GM10248 (cell line): ENCODE measurements around the gene LRP8.
A peak's percentile ranks its signal among the peaks of the same experiment; 100 is the strongest.

Experiments used
- CTCF ChIA-PET: fragments of 300-600 bp; sonication (Branson Sonifier 250); formaldehyde crosslinking; extraction: SDS; loops from one replicate; lab custom pipeline; 2021; ENCODE audit warnings: antibody characterized with exemption; lab: Yijun Ruan, JAX
- POLR2A ChIA-PET: fragments of 350-650 bp; sonication (Branson Sonifier 250); formaldehyde crosslinking; extraction: SDS; loops from one replicate; lab custom pipeline; 2020; ENCODE audit warnings: antibody characterized with exemption; lab: Yijun Ruan, JAX
- DNase-seq: peaks from one replicate; pipeline ENCODE4 v3.0.0; 2012; ENCODE audit errors: extremely low spot score
- CTCF ChIP-seq: IDR thresholded peaks from 2 replicates; pipeline ENCODE4 v1.5.1; 2012; ENCODE audit warnings: mild to moderate bottlenecking, low read depth; ENCODE audit errors: extremely low read depth, missing control alignments, control extremely low read depth

Gene LRP8

GRCh38 chr1:53328009-53328461, at the start of gene LRP8:
Gene LRP8 (minus strand): TSS chr1:53328070. CDS start chr1:53327912, 158 bp downstream.
- peak; percentile 93 for DNase-seq
- ChIA-PET POLR2A (no interaction called here), CTCF (no interaction called here)
- TF ChIP-seq CTCF, result no peak

- ChIA-PET POLR2A (no interaction called here), CTCF (interaction anchor here (2.0 kb wide), 1 partner anchor 16 kb away, joined by 4 read pairs; no protein-coding TSS in a partner anchor)
- DNase-seq, result no peak
- TF ChIP-seq CTCF, result no peak
Measured at GRCh38 chr1:53377438-53377841, 49.6 kb upstream of the LRP8 start.

- DNase-seq, result no peak
- ChIA-PET POLR2A (no interaction called here), CTCF (interaction anchor here (2.0 kb wide), 1 partner anchor 17 kb away, joined by 4 read pairs; no protein-coding TSS in a partner anchor)
- TF ChIP-seq CTCF, result no peak
Measured at GRCh38 chr1:53376742-53377437, 49.0 kb upstream of the LRP8 start.

GRCh38 chr1:53376041-53376461, 48.2 kb upstream of the LRP8 start:
- CTCF ChIA-PET, result interaction anchor here (0.9 to 1.1 kb wide), 2 partner anchors 18 to 99 kb away, joined by 4 read pairs; no protein-coding TSS in a partner anchor
- POLR2A ChIA-PET, result no interaction called here
- DNase-seq, result peak; percentile 15
- TF ChIP-seq CTCF, result no peak

GRCh38 chr1:53375440-53375839, 47.6 kb upstream of the LRP8 start:
- TF ChIP-seq CTCF, result no peak
- CTCF ChIA-PET, result interaction anchor here (0.7 to 1.3 kb wide), 4 partner anchors 18 to 108 kb away, joined by 3 to 4 read pairs (median 4); no protein-coding TSS in a partner anchor
- DNase-seq, result no peak
- POLR2A ChIA-PET, result no interaction called here

- TF ChIP-seq CTCF, result no peak
- ChIA-PET CTCF (interaction anchor here (1.4 kb wide), 1 partner anchor 30 kb away, joined by 3 read pairs; no protein-coding TSS in a partner anchor), POLR2A (no interaction called here)
- DNase-seq, result no peak
Measured at GRCh38 chr1:53373246-53373645, 45.4 kb upstream of the LRP8 start.
